A673 (cell line): ENCODE measurements around the gene FAM240B. TPM values are rescaled to one million over a fixed set of nuclear protein-coding genes. Genes with fewer than 3 reads are reported as not detected.
A peak's percentile ranks its signal among the peaks of the same experiment; 100 is the strongest.

Experiments used
- Bru-seq: library from RNA; stranded (reverse); fragments of 400-500 nt; gene quantifications from one replicate; lab custom pipeline; 2021; lab: Mats Ljungman, UMichigan
- BruChase-seq, 2 experiments: library from RNA; stranded (reverse); fragments of 400-500 nt; gene quantifications; one replicate each; lab custom pipeline; 2021; lab: Mats Ljungman, UMichigan
- BruUV-seq: library from RNA; stranded (reverse); fragments of 400-500 nt; replicated peaks from 2 replicates; lab custom pipeline; 2021; lab: Mats Ljungman, UMichigan
- CTCF ChIA-PET: fragments of 300-600 bp; sonication (Branson Sonifier 250); formaldehyde crosslinking; loops from one replicate; lab custom pipeline; 2022; ENCODE audit warnings: antibody characterized with exemption; lab: Charles Lee
- POLR2A ChIA-PET: fragments of 300-600 bp; sonication (Branson Sonifier 250); formaldehyde crosslinking; loops from one replicate; lab custom pipeline; 2022; ENCODE audit warnings: antibody characterized with exemption; ENCODE audit not compliant: low non-redundant PET; lab: Charles Lee
- DNase-seq: peaks from one replicate; pipeline ENCODE4 v3.0.0-alpha.2; 2015; ENCODE audit warnings: low spot score
- H3K27ac ChIP-seq: fragments of 200-600 bp; sonication (generic); 2 replicates; pipeline ENCODE4 v1.5.1; 2016; ENCODE audit warnings: mixed run types, low read depth, mild to moderate bottlenecking, mixed read lengths, antibody characterized with exemption, low read length; ENCODE audit not compliant: poor library complexity, severe bottlenecking
- H3K27me3 ChIP-seq: fragments of 200-600 bp; sonication (generic); replicated peaks from 2 replicates; pipeline ENCODE4 v1.6.1; 2017; ENCODE audit warnings: mixed run types, low read depth, mild to moderate bottlenecking, mixed read lengths, antibody characterized with exemption, low read length; ENCODE audit not compliant: insufficient read depth, poor library complexity
- H3K36me3 ChIP-seq: fragments of 200-600 bp; sonication (generic); 2 replicates; pipeline ENCODE4 v1.6.1; 2016; ENCODE audit warnings: mixed run types, mild to moderate bottlenecking, mixed read lengths, antibody characterized with exemption, low read length; ENCODE audit not compliant: insufficient read depth, poor library complexity, severe bottlenecking
- H3K4me1 ChIP-seq: fragments of 200-600 bp; sonication (generic); 2 replicates; pipeline ENCODE4 v1.6.1; 2017; ENCODE audit warnings: mixed run types, mild to moderate bottlenecking, mixed read lengths, antibody characterized with exemption, low read length; ENCODE audit not compliant: insufficient read depth, poor library complexity, severe bottlenecking
- H3K4me3 ChIP-seq: fragments of 200-600 bp; sonication (generic); 2 replicates; pipeline ENCODE4 v1.5.1; 2016; ENCODE audit warnings: low read depth, mixed run types, mild to moderate bottlenecking, mixed read lengths, low read length; ENCODE audit not compliant: poor library complexity, severe bottlenecking
- H3K9me3 ChIP-seq: fragments of 200-600 bp; sonication (generic); 2 replicates; pipeline ENCODE4 v1.6.1; 2016; ENCODE audit warnings: mixed run types, low read depth, mild to moderate bottlenecking, mixed read lengths, antibody characterized with exemption, low read length; ENCODE audit not compliant: poor library complexity, severe bottlenecking
- CTCF ChIP-seq: fragments of 300-800, 200-600 bp; sonication (generic); conservative IDR thresholded peaks from 2 replicates; pipeline ENCODE4 v1.5.1; 2017; ENCODE audit warnings: low read depth, mild to moderate bottlenecking, antibody characterized with exemption, low read length, moderate library complexity, mixed read lengths
- EZH2 ChIP-seq: fragments of 200-600 bp; sonication (generic); IDR thresholded peaks from 2 replicates; pipeline ENCODE4 v1.6.1; 2017; ENCODE audit warnings: borderline replicate concordance, low read depth, mild to moderate bottlenecking, mixed read lengths, antibody characterized with exemption, low read length; ENCODE audit not compliant: poor library complexity, severe bottlenecking
- intact Hi-C: fragments of 100-400 bp; cut with micrococcal nuclease; formaldehyde crosslinking; loops from one replicate; pipeline ENCODE4 v1.10.0; 2022; ENCODE audit not compliant: unreplicated experiment
- long read RNA-seq: library from polyadenylated mRNA; stranded (forward); transcript quantifications from one replicate; pipeline ENCODE4 v2.0.0, GENCODE V29; 2022
- total RNA-seq: library from RNA; stranded (reverse); gene quantifications from 2 replicates; pipeline ENCODE4 v1.2.3, GENCODE V29; 2021

Gene FAM240B
- total RNA-seq (not detected in 2 replicates), Bru-seq, nascent RNA (percentile 6 among the genes with signal in this experiment), BruChase-seq, experiment 1, labeled RNA remaining after a 2-hour chase (not detected), BruChase-seq, experiment 2, labeled RNA remaining after a 6-hour chase (not detected)
- long read RNA-seq: 0 reads

GRCh38 chr9:38720083-38720745, at the start of gene FAM240B:
FAM240B (minus strand) TSS chr9:38720133; CDS start chr9:38703999, 16,134 bp downstream.
- Histone ChIP-seq H3K36me3 (no peaks in the 10 kb centered on the region), H3K27ac (no peak within 1 kb of the TSS), H3K4me1 (no peaks in the 10 kb centered on the region), H3K27me3 (no peaks in the 10 kb centered on the region), H3K4me3 (no peak within 1 kb of the TSS), H3K9me3 (no peaks in the 10 kb centered on the region)
- intact Hi-C loops: loop anchor here (10.0 kb wide), 1 partner anchor 45 kb away; no protein-coding TSS in a partner anchor
- TF ChIP-seq EZH2: no peak
- no peak for TF ChIP-seq CTCF
- CTCF ChIA-PET: no interaction called here
- POLR2A ChIA-PET: no interaction called here
- no TSS peak for BruUV-seq
- no peak for DNase-seq

GRCh38 chr9:38768351-38768761, 48.4 kb upstream of the FAM240B start:
- no peaks in the 10 kb centered on the region for H3K9me3 ChIP-seq
- no peak overlapping the region for H3K4me3 ChIP-seq
- DNase-seq: no peak
- no peaks in the 10 kb centered on the region for H3K4me1 ChIP-seq
- H3K27me3 ChIP-seq: no peaks in the 10 kb centered on the region
- no TSS peak for BruUV-seq
- CTCF ChIA-PET: no interaction called here
- no peaks in the 10 kb centered on the region for H3K36me3 ChIP-seq
- POLR2A ChIA-PET: no interaction called here
- TF ChIP-seq EZH2 (no peak), CTCF (no peak)
- H3K27ac ChIP-seq: no peak overlapping the region
- intact Hi-C loops: no loop called here

DNA sequence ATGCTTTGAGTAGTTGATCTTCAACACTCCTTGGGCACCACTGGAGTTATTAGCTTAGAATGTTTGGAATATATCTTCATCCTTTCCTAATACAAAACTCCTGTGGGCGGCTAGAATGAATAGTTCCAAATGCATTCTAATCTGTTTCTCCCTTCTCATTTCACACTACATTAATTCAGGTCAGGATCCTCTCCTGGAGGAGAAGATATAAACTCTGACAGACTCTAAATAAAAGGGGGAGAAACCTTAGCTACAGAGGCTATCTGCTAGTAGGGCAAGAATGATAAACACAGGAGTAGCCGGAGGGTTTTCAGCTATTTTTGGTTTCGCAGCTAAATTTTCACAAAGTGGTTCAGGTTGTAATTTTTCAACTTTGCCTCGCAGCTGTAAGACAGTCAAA, 45.2 kb upstream of the FAM240B start:
- intact Hi-C loops: no loop called here
- Histone ChIP-seq H3K4me1 (no peaks in the 10 kb centered on the region), H3K4me3 (no peak overlapping the region), H3K36me3 (no peaks in the 10 kb centered on the region), H3K27me3 (no peaks in the 10 kb centered on the region), H3K9me3 (no peaks in the 10 kb centered on the region), H3K27ac (no peak overlapping the region)
- ChIA-PET POLR2A (no interaction called here), CTCF (no interaction called here)
- TF ChIP-seq CTCF (no peak), EZH2 (no peak)
- DNase-seq: no peak
- BruUV-seq: no TSS peak
